Keratinocyte (primary cell): ENCODE data around the gene DGKH. TPM values are rescaled to one million over a fixed set of nuclear protein-coding genes. Genes with fewer than 3 reads are reported as not detected.

ENCODE experiments used
- DNase-seq: peaks from one replicate; pipeline ENCODE4 v3.0.0-alpha.2; 2011; ENCODE audit warnings: low read depth, missing footprints, low spot score
- FAIRE-seq: peaks from 2 replicates; lab custom pipeline; 2011; peaks lifted over from hg19 to GRCh38; lab: Jason Lieb, UNC
- H2AFZ ChIP-seq: 2 replicates; pipeline ENCODE4 v1.6.0; 2012; ENCODE audit warnings: low read length, control low read depth, inconsistent platforms; ENCODE audit not compliant: control insufficient read depth
- H3K27ac ChIP-seq: 2 replicates; pipeline ENCODE4 v1.5.1; 2011; ENCODE audit warnings: low read length; ENCODE audit not compliant: control insufficient read depth, insufficient read depth
- H3K27me3 ChIP-seq: 3 replicates; pipeline ENCODE4 v1.6.0; 2011; ENCODE audit warnings: low read length; ENCODE audit not compliant: control insufficient read depth, insufficient read depth; ENCODE audit errors: extremely low read depth
- H3K36me3 ChIP-seq, 2 experiments: 2 replicates in 1 of 2; 3 replicates in 1 of 2; pipeline ENCODE4 v1.5.1; 2011; ENCODE audit warnings: low read length in 2 of 2, mild to moderate bottlenecking in 1 of 2; ENCODE audit not compliant: control insufficient read depth in 2 of 2, insufficient read depth in 2 of 2; ENCODE audit errors: extremely low read depth in 1 of 2
- H3K4me1 ChIP-seq: 3 replicates; pipeline ENCODE4 v1.5.1; 2011; ENCODE audit warnings: low read length; ENCODE audit not compliant: control insufficient read depth, insufficient read depth; ENCODE audit errors: extremely low read depth
- H3K4me2 ChIP-seq: 3 replicates; pipeline ENCODE4 v1.6.0; 2011; ENCODE audit warnings: low read depth, low read length; ENCODE audit not compliant: control insufficient read depth, insufficient read depth; ENCODE audit errors: extremely low read depth
- H3K4me3 ChIP-seq, 3 experiments: fragments of 200-600 bp in 1 of 3; sonication (generic) in 1 of 3; 2 replicates in 2 of 3; 3 replicates in 1 of 3; pipeline ENCODE4 v1.5.1; 2011 to 2016; ENCODE audit warnings: low read length in 3 of 3, mild to moderate bottlenecking in 3 of 3, control low read depth in 2 of 3, inconsistent platforms in 1 of 3, low read depth in 1 of 3, mixed read lengths in 1 of 3, mixed run types in 1 of 3, moderate library complexity in 1 of 3; ENCODE audit not compliant: control insufficient read depth in 2 of 3, insufficient read depth in 2 of 3; ENCODE audit errors: extremely low read depth in 1 of 3
- H3K79me2 ChIP-seq: 2 replicates; pipeline ENCODE4 v1.6.0; 2012; ENCODE audit warnings: low read length; ENCODE audit not compliant: control insufficient read depth, insufficient read depth
- H3K9ac ChIP-seq: 3 replicates; pipeline ENCODE4 v1.6.0; 2011; ENCODE audit warnings: low read length; ENCODE audit not compliant: control insufficient read depth, insufficient read depth; ENCODE audit errors: extremely low read depth
- H3K9me1 ChIP-seq: 3 replicates; pipeline ENCODE4 v1.6.0; 2011; ENCODE audit warnings: low read length; ENCODE audit not compliant: control insufficient read depth, insufficient read depth; ENCODE audit errors: extremely low read depth
- H3K9me3 ChIP-seq: 2 replicates; pipeline ENCODE4 v1.5.1; 2012; ENCODE audit warnings: low read depth, low read length; ENCODE audit not compliant: control insufficient read depth
- H4K20me1 ChIP-seq: 3 replicates; pipeline ENCODE4 v1.6.0; 2011; ENCODE audit warnings: low read length; ENCODE audit not compliant: control insufficient read depth, insufficient read depth; ENCODE audit errors: extremely low read depth
- CTCF ChIP-seq, 3 experiments: IDR thresholded peaks in 1 of 3; conservative IDR thresholded peaks in 1 of 3; optimal IDR thresholded peaks in 1 of 3; 2 replicates in 2 of 3; 3 replicates in 1 of 3; pipeline versions ENCODE3 to v1.5.1; 2011; ENCODE audit warnings: low read length in 3 of 3, mild to moderate bottlenecking in 3 of 3, moderate library complexity in 2 of 3, control low read depth in 1 of 3, inconsistent platforms in 1 of 3; ENCODE audit not compliant: insufficient read depth in 2 of 3; ENCODE audit errors: extremely low read depth in 1 of 3
- EZH2 ChIP-seq: IDR thresholded peaks from one replicate; pipeline ENCODE4 v1.6.1; 2012; ENCODE audit warnings: inconsistent platforms, mild to moderate bottlenecking, low read length, moderate library complexity
- dilution Hi-C: fragments of 300-500 bp; cut with MboI; formaldehyde crosslinking; loops from one replicate; pipeline ENCODE4 v1.7.0; 2020; ENCODE audit warnings: low sequenced_read_pairs; ENCODE audit not compliant: extremely low pct_ligation_motif_present
- polyA plus RNA-seq, 5 experiments: library from polyadenylated mRNA; depleted of rRNA in 3 of 5; stranded (reverse) in 3 of 5; stranded (forward) in 1 of 5; unstranded in 1 of 5; fragments of >200 nt; gene quantifications; 1 replicate in 1 of 5; 2 replicates in 3 of 5; 3 replicates in 1 of 5; pipeline versions ENCODE4 v1.2.1 to v1.2.3, GENCODE V29; 2011 to 2012; ENCODE audit warnings: missing spikeins in 2 of 5, low read depth in 1 of 5, low replicate concordance in 1 of 5

DGKH gene
- polyA plus RNA-seq, 1 donor (not counting 4 experiments of a cell fraction or from before 2014, with no cell fraction given) = 12.8 TPM

- dilution Hi-C loops = no loop called here
- H2AFZ ChIP-seq = peak overlapping the region; percentile 66
- H3K27ac ChIP-seq = peak overlapping the region; percentile 82
- peak overlapping the region; percentile 92 for H3K9ac ChIP-seq
- H3K4me3 ChIP-seq = peak overlapping the region; percentile 73 to 82 (median 80)
- H3K9me1 ChIP-seq = no peaks in the 10 kb centered on the region
- FAIRE-seq (peak; percentile 90), DNase-seq (no peak)
- peaks cover 18% of the 10 kb centered on the region for H3K4me1 ChIP-seq
- peak overlapping the region; percentile 69 for H3K4me2 ChIP-seq
- H3K9me3 ChIP-seq = no peaks in the 10 kb centered on the region
- peaks cover 34% of the 10 kb centered on the region for H3K79me2 ChIP-seq
- no peaks in the 10 kb centered on the region for H3K36me3 ChIP-seq
- TF ChIP-seq EZH2 = no peak
- TF ChIP-seq CTCF (optimal IDR thresholded peaks at IDR 0.05 in 1 of 3, IDR thresholded peaks at IDR 0.05 in 1 of 3, conservative IDR thresholded peaks at IDR 0.05 in 1 of 3; ENCODE audit: extremely low read depth in 1 of 3, insufficient read depth in 2 of 3, low read length in 3 of 3) = no peak
- H3K27me3 ChIP-seq = no peaks in the 10 kb centered on the region
- no peaks in the 10 kb centered on the region for H4K20me1 ChIP-seq
These were observed 8.9 kb upstream of the DGKH start for GRCh38 chr13:42039457-42039945.

- peak in 1 of 3 experiments; percentile 1 for TF ChIP-seq CTCF (optimal IDR thresholded peaks at IDR 0.05 in 1 of 3, IDR thresholded peaks at IDR 0.05 in 1 of 3, conservative IDR thresholded peaks at IDR 0.05 in 1 of 3; ENCODE audit: extremely low read depth in 1 of 3, insufficient read depth in 2 of 3, low read length in 3 of 3)
- TF ChIP-seq EZH2 = no peak
- Histone ChIP-seq H3K4me1 (peaks cover 18% of the 10 kb centered on the region), H3K36me3 (peaks cover 0 to 2% of the 10 kb centered on the region in 2 experiments), H3K4me3 (peak overlapping the region; percentile 73 to 82 (median 80)), H3K79me2 (peaks cover 40% of the 10 kb centered on the region), H3K27me3 (no peaks in the 10 kb centered on the region), H4K20me1 (no peaks in the 10 kb centered on the region), H3K9ac (peak overlapping the region; percentile 92), H3K9me1 (no peaks in the 10 kb centered on the region), H3K27ac (peak overlapping the region; percentile 82), H3K9me3 (no peaks in the 10 kb centered on the region), H2AFZ (peak overlapping the region; percentile 66), H3K4me2 (peak overlapping the region; percentile 69)
- no peak for DNase-seq
- FAIRE-seq = no peak
- dilution Hi-C loops = no loop called here
These were observed 8.3 kb upstream of the DGKH start for GRCh38 chr13:42039946-42040729.
